HG03025 (cell line): ENCODE data around the gene DCAF16.
"Not testable (repeated sequence)": the region's sequence is repeated elsewhere in the genome, so short reads cannot be mapped to it uniquely, and the experiment has no call there.

Experiments
- ATAC-seq: cut with Tn5 transposase; IDR thresholded peaks from one replicate; pipeline ENCODE4 v1.9.1; 2021; ENCODE audit warnings: mild to moderate bottlenecking, moderate library complexity; ENCODE audit not compliant: unreplicated experiment, low FRiP score

The DCAF16 gene

DNA sequence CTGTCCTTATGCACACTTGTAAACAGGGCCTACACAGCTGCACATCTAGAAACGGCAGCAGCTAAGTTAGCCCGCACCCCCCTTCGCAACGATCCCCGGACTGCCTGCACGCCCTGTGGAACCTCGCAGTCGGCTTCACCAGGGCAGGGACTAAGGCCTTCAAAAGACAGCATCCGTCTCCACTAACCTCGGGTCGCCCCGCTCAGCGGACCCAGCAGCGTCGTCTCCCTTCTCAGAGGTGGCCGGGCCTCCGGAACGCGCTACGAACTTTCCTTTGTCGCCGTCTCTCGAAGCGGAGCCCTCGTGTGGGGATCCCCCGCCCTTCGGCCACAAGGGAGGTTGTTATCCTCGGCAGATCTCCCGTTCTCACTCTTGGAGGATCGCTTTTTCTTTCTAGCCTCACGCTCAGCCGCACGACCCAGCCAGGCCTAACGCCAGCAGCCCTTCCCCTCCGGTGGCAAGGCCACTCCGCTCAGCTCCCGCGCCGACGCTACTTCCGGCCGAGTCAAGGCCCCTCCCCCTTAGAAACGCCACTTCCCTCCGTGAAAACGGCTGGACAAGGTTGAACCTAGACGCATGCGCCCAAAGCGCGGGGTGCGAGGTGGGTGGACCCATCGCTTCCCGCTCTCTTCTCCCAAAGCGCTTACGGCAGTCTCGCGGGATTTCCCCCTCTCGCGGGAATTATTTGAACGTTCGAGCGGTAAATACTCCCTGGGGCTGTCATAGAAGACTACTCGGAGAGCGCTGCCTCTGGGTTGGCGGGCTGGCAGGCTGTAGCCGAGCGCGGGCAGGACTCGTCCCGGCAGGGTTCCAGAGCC, at the start of gene DCAF16, which contains the start of gene NCAPG:
TSS of gene DCAF16 (minus strand) at position 498 of the 818 bp plus-strand sequence. CDS start 6,616 bp downstream, outside the sequence.
TSS of gene NCAPG (plus strand) at position 720 of the 818 bp plus-strand sequence. CDS start 99 bp downstream, outside the sequence.
- ATAC-seq, result peak; percentile 88

DNA sequence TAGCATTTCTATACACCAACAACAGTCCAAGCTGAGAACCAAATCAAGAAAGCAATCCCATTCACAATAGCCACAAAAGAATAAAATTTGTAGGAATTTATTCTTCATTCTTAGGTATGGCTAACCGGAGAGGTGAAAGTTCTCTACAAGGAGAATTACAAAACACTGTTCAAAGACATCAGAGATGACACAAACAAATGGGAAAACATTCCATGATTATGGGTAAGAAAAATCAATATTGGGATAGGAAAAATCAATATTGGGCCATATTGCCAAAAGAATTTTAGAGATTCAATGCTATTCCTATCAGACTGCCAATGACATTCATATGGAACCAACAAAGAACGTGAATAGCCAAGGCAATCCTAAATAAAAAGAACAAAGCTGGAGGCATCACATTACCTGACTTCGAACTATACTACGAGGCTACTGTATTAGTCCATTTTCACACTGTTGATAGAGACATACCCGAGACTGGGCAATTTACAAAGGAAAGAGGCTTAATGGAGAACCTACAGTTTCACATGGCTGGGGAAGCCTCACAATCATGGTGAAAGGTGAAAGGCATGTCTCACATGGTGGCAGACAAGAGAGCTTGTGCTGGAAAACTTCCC, 49.3 kb upstream of the DCAF16 start:
- no peak for ATAC-seq

DNA sequence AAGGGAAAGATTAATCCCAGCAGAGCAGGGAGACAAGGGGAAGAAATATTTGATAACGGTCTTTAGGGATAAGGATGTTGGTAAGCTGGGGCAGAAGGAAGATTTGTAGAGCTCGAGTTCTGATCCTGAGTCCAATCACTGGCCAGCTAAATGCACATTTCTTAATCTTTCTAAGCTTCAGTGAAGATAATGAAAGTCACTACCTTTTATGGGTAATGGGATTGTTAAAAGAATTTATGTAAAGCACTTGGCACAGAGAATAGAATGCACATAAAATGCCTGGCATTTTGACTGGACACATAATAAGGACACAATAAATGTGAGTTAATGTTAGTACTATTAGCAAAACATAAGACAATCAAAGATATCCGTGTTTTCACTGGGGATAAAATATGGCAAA, 43.5 kb upstream of the DCAF16 start:
- ATAC-seq, result no peak

- ATAC-seq, result no peak
Observed at GRCh38 chr4:17851959-17852358, 41.4 kb upstream of the DCAF16 start.

- ATAC-seq, result not testable (repeated sequence)
Observed at GRCh38 chr4:17850295-17850694, 39.7 kb upstream of the DCAF16 start.

GRCh38 chr4:17846266-17846665, 35.7 kb upstream of the DCAF16 start:
- no peak for ATAC-seq

GRCh38 chr4:17823871-17824669, 13.5 kb upstream of the DCAF16 start:
- ATAC-seq, result no peak

DNA sequence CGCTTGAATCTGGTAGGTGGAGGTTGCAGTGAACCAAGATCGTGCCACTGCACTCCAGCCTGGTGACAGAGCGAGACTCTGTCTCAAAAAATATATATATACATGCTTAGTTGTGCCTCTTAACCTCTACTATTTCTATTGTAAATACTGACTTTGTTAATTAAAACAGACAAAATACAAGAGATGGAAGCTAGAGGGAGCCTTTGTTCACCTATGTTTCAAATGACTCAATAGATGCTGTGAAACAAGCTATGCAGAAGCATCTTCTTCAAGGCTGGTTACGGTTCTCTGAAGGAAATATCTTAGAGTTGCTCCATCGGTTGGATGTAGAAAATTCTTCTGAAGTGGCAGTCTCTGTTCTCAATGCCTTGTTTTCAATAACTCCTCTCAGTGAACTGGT, 6.5 kb upstream of the DCAF16 start:
- peak; percentile 85 for ATAC-seq

DNA sequence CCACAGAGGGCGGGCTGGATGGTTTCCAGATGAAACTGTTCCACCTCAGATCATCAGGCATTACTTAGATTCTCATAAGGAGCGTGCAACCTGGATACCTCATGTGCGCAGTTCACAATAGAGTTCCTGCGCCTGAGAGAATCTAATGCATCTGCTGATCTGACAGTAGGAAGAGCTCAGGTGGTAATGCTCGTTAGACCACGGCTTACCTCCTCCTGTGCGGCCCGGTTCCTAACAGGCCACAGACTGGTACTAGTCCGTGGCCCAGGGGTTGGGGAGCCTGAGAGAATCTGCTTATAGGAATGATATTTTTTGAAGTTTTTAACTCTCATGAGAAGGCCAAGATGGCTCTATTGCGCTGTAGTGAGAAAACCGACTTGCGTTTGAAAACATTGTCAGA, 5.6 kb upstream of the DCAF16 start:
- no peak for ATAC-seq

- ATAC-seq, result no peak
Observed at GRCh38 chr4:17814140-17814539, 3.6 kb upstream of the DCAF16 start.

- ATAC-seq, result no peak
Observed at GRCh38 chr4:17812801-17813200, 2.2 kb upstream of the DCAF16 start.

DNA sequence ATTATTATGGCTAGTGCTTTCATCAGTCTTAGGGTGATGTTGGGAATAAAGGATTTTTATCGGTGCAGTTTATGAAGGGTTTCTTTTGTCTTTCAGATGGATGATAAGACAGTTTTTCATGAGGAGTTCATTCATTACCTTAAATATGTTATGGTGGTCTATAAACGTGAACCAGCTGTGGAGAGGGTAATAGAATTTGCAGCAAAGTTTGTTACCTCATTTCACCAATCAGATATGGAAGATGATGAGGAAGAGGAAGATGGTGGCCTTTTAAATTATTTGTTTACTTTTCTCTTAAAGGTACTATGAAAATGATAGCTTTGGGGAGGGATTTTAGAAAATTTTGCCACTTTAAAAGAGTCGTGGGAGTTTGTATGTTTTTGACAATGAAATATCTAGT, 1.6 kb upstream of the DCAF16 start:
- ATAC-seq, result no peak

DNA sequence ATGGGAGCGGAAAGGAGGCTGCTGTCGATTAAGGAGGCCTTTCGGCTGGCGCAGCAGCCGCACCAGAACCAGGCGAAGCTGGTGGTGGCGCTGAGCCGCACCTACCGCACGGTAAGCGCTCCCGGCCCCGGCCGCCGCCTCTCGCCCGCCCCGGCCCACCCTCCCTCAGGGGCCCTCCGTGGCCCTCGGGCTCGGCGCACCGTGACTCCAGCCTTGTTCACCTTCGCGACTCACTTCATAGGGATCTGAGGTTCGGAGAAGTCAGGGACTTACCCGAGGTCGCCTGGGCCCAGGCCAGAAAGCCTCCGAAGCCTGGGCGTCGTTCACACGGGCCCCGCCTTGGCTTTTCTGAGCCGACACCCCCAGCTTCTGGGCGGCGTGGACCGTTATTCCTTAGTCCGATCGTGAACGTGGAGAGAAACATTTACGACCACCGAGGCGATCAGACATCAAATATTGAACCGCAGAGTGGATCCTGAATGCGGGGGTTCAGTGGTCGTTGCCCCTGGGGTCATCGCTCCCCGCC, 584 bp upstream of the DCAF16 start:
- peak; percentile 28 for ATAC-seq

DNA sequence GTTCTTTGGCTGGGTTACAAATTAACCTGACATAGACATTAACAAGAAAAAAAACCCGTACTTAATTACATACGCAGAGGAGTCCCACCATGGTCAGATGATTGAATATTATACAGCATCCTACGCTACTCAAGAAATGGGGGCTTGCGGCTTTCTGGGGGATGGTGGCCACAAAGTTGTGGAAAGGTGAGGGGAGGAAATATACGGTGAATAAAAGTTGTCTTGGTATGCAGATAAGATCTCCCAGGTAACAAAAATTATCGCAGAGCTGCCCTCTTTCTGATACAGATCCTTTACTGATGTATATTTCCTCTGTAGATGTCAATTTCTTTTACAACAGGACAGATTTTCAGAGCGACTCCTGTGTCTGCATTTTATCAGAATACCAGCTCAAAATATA, 890 bp downstream of the DCAF16 start:
- ATAC-seq, result no peak

GRCh38 chr4:17807446-17807845, 3.1 kb downstream of the DCAF16 start:
- no peak for ATAC-seq

DNA sequence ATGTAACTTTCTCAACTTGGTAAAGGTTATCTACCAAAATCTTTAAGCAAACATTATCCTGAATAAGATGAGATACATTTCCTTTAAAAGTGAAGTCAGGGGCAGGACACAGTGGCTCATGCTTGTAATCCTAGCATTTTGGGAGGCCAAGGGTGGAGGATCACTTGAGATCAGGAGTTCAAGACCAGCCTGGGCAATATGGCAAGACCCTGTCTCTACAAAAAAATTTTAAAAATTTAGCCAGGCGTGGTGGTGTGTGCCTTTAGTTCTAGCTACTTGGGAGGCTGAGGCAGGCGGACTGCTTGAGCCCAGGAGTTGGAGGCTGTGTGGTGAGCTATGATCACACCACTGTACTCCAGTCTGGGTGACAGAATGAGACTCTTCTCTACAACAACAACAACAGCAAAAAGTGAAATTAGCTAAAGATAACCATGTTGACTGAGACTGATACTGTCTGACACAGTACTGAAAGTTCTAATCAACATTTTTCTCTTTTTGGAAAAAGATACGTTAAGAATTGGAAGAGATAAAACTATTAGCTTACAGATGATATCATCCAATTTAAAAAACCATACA, 4.9 kb downstream of the DCAF16 start:
- no peak for ATAC-seq

DNA sequence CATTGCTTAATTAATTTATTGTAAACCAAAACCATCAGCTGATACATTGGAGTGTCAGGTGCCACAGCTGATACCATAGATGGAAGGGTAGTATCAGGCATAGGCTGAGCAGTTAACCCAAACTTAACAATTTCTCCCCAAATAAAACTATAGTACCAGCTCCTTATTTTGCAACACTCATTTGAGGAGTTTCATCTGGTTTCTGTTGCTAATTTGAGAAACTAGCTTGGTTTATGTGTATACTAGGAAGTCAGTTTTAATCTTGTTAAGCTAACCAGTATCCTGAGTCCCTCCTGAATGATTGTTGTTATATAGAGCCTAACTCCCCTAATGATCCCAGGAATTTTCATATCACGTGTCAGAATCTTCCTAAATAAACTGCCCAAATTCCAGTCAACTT, 12.7 kb downstream of the DCAF16 start:
- no peak for ATAC-seq

DNA sequence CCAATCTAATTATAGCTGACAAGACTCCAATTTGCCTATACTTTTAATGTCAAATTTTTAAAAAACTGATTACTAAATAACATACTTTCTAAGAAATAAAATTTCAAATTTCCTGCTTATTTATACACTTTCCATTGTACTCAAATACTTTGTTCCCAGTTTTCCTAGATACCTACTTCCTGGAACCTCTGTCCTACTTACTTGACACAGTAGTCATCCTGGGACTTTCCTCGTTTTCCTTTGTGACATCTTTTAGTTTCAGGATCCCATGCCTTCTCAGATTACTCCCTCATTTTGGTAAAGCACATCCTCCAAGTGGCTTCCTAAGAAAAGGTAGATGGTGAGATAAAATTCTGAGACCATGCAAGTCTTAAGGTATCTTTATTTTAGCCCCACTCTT, 15.8 kb downstream of the DCAF16 start:
- ATAC-seq, result no peak

DNA sequence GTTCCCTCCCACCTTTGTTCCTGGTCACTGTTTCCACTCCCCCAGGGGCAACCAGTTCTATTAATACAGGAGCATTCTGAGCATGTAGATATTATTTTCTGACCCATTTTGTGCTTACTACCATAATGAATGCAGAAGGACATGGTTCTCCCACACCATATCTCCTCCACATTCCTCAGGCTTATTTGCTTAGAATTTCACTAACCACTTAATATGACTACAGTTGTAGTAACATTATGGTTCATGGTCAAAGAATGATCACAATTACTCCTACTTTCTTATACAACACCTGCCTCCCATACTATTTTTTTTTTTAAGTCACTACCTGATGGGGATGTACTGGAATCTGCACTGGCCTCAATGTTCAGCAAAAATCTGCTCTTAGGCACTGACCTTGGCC, 21.6 kb downstream of the DCAF16 start:
- ATAC-seq, result no peak

- no peak for ATAC-seq
Observed at GRCh38 chr4:17787315-17787714, 23.2 kb downstream of the DCAF16 start.

DNA sequence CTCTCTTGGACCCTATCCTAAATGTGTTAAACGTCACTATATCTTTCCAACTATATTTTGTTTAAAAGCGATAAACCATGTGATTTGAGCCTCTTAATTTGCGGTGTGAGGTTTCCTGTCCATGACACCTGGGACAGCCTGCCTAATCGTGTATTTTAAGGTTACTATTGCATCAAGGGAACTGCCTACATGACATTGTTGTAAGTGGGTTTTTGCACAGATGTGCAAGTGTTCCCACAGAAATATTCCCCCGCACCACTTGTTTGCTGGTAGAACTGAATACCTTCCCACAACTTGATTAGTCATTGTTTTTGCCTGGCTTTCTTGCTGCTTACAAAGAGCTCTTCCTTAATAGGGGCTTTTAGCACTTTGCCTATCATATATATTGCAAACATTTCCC, 24.0 kb downstream of the DCAF16 start:
- no peak for ATAC-seq
